Raji (cell line): ENCODE data around the gene NISCH.

Experiments
- POLR2A ChIP-seq: IDR thresholded peaks from 2 replicates; pipeline ENCODE4 v1.6.1; 2011; ENCODE audit warnings: low read depth, low read length, control low read depth; ENCODE audit not compliant: insufficient read depth

The NISCH gene

GRCh38 chr3:52453496-52454249 is 1.7 kb upstream of the NISCH start, which contains the start of gene TNNC1:
TSS of gene TNNC1 (minus strand) at chr3:52454041. CDS start at chr3:52454015, 26 bp downstream.
- TF ChIP-seq POLR2A, result no peak

DNA sequence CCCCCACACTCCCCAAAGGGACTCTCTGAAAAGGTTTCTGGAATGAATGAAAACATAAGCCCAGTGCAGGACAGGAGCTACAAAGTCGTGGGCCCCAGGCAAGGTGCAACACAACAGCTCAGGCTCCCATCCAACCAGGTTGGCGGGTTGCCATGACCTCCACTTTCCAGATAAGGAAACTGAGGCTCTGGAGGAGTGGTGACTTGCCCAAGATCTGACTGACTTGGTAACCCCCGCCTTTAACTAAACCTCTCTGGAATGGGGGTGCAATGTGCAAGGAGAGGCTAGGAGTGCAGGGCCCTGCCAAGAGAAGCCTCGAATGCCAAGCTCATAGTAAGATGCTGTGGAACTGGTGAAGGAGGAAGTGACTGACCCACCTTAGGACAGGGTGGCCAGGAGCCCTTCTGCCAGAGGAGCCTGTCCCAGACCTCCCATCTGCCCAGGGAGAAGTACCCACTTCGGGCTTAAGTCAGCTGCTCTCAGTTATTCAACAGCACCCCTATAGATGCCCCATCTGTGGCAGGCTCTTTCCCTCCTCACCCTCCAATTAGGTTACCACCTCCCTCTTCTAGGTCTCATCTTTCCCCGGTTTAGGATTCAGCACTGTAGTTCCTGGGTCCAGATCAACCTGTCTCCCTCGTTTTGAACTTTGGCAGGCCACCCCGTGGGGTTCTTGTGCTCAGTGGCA is 1.0 kb upstream of the NISCH start:
- TF ChIP-seq POLR2A, result no peak

- TF ChIP-seq POLR2A, result no peak
Measured at GRCh38 chr3:52454938-52455282, 494 bp upstream of the NISCH start.

- TF ChIP-seq POLR2A, result no peak
Measured at GRCh38 chr3:52456169-52456799, 880 bp downstream of the NISCH start.

DNA sequence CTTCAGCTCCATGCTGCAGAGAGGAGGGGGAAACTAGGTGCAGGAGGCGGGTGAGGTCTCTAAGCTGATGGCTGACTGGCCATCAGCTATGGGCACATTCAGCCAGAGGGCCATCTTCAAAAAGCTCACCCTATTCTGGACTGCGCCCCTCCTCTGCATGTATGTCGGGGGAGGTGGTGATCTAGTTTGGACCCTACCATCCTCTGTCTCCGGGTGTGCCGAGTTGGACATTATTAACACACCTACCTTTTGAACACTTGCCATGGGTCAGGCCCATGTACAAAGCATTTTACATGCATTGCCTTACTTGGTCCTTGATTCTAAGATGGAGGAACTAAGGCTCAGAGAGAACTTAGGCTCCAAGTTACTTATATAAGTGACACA is 1.4 kb downstream of the NISCH start:
- no peak for TF ChIP-seq POLR2A

- TF ChIP-seq POLR2A, result no peak
Measured at GRCh38 chr3:52458031-52458760, 2.8 kb downstream of the NISCH start.

- TF ChIP-seq POLR2A, result no peak
Measured at GRCh38 chr3:52458770-52459545, 3.6 kb downstream of the NISCH start.

DNA sequence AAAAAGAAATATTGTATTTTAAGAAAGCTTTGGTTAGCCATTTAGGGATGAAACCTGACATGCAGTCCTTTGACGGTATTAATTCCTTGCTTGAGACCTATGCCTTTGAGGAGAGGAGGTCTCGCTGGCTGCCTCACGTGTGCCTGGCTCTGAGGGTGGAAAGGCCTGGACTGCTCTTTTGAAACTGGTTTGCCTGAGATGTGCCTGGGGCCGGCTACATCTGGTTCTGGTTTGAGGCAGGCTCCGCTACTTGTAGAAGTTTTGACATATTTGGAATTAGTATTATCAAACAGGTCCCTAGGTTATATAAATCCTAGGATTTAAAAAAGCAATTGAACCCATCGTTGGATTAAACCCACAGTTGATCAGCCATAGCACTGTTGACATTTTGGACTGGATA is 6.5 kb downstream of the NISCH start:
- TF ChIP-seq POLR2A, result no peak

DNA sequence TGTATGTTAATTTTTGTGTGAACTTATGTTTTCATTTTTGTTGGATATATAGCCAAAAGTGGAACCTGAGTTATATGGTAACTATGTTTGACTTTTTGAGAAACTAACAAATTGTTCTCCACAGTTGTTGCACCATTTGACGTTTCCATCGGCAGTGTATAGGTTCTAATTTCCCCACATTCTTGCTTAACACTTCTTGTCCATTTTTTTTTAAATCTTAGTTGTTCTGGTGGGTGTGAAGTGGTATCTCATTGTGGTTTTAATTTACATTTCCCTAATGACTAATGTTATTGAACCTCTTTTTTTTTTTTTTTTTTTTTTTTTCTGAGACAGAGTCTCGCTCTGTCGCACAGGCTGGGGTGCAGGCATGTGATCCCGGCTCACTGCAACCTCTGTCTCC is 8.0 kb downstream of the NISCH start:
- TF ChIP-seq POLR2A, result no peak

GRCh38 chr3:52468336-52468735 is 12.9 kb downstream of the NISCH start:
- TF ChIP-seq POLR2A, result no peak

DNA sequence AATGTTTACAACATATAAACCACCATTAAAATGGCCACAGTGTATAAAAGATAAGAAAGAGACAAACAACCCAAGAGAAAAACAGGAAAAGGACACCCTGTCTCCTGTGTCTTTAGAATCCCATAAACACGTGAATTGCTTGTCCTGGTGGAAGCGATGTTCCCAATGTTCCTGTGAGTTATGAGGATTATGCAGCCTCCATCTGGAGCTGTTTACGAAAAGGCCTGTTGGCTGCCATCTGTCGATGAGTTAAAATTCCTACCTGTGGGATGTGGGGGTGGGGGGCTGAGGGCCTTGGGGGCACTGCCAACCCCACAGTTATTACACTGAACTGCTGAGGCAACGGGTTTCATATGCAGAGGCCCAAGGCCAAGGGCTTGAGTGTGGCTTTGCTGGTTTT is 13.6 kb downstream of the NISCH start:
- TF ChIP-seq POLR2A, result no peak

DNA sequence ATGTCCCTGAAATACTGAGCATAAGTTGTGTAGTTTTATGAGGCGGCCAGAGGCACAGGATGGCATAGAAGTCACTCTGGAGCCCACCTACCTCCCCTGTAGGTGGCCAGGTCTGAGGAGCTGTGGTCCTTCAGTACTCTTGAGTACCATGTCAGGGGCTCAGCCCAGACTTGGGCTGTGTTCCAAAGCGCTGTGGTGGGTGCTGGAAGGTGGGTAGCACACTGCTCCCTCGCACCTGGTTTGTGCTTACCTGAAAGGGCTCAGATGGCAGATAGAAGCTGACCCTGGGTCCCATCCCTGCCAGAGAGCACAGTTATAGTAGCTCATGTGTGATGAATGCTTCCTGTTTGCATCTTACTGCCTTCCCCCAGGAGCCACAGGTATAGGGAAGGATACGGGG is 15.5 kb downstream of the NISCH start:
- TF ChIP-seq POLR2A, result no peak

GRCh38 chr3:52471371-52472238 is 16.2 kb downstream of the NISCH start:
- no peak for TF ChIP-seq POLR2A
